Neuronal stem cell (in vitro differentiated cells): ENCODE results near the gene ZNF423.

Experiments
- DNase-seq: peaks from one replicate; pipeline ENCODE4 v3.0.0-alpha.2; 2013; ENCODE audit warnings: low spot score
- H2AFZ ChIP-seq: one replicate; pipeline ENCODE4 v1.6.1; 2013; ENCODE audit warnings: mild to moderate bottlenecking, low read length, inconsistent platforms
- H2AK5ac ChIP-seq: 2 replicates; pipeline ENCODE4 v1.6.1; 2013; ENCODE audit warnings: low read depth, mild to moderate bottlenecking, inconsistent platforms, low read length, moderate library complexity, mixed read lengths
- H2BK120ac ChIP-seq: 2 replicates; pipeline ENCODE4 v1.6.1; 2013; ENCODE audit warnings: low read depth, mild to moderate bottlenecking, inconsistent platforms, low read length, moderate library complexity, mixed read lengths
- H2BK12ac ChIP-seq: one replicate; pipeline ENCODE4 v1.6.1; 2013; ENCODE audit warnings: low read length, inconsistent platforms
- H2BK15ac ChIP-seq: 2 replicates; pipeline ENCODE4 v1.6.1; 2013; ENCODE audit warnings: mild to moderate bottlenecking, low read length, inconsistent platforms, mixed read lengths
- H2BK5ac ChIP-seq: one replicate; pipeline ENCODE4 v1.6.1; 2013; ENCODE audit warnings: inconsistent platforms, mild to moderate bottlenecking, low read length, moderate library complexity
- H3K14ac ChIP-seq: one replicate; pipeline ENCODE4 v1.6.1; 2013; ENCODE audit warnings: low read length, inconsistent platforms
- H3K18ac ChIP-seq: 2 replicates; pipeline ENCODE4 v1.6.1; 2013; ENCODE audit warnings: low read length, inconsistent platforms
- H3K23ac ChIP-seq: 2 replicates; pipeline ENCODE4 v1.6.1; 2013; ENCODE audit warnings: low read depth, mild to moderate bottlenecking, mixed read lengths, low read length, inconsistent platforms; ENCODE audit not compliant: poor library complexity
- H3K27ac ChIP-seq: replicated peaks from 3 replicates; pipeline ENCODE4 v1.5.1; 2013; ENCODE audit warnings: low read length, inconsistent platforms
- H3K27me3 ChIP-seq, 3 experiments: 2 replicates each; pipeline ENCODE4 v1.6.1; 2013; ENCODE audit warnings: low read length in 3 of 3, mild to moderate bottlenecking in 2 of 3, inconsistent platforms in 1 of 3, low read depth in 1 of 3, mixed read lengths in 1 of 3, moderate library complexity in 1 of 3; ENCODE audit not compliant: control insufficient read depth in 3 of 3, insufficient read depth in 3 of 3
- H3K36me3 ChIP-seq, 2 donors: replicated peaks in 1 of 2; 2 replicates each; pipeline ENCODE4 v1.6.1; 2013; ENCODE audit warnings: low read length in 2 of 2; ENCODE audit not compliant: control insufficient read depth in 2 of 2, insufficient read depth in 2 of 2
- H3K4ac ChIP-seq: 2 replicates; pipeline ENCODE4 v1.6.1; 2013; ENCODE audit warnings: inconsistent platforms, mild to moderate bottlenecking, low read length, moderate library complexity
- H3K4me1 ChIP-seq, 2 donors: 1 replicate in 1 of 2; 2 replicates in 1 of 2; pipeline ENCODE4 v1.6.1; 2013; ENCODE audit warnings: low read length in 2 of 2, low read depth in 1 of 2; ENCODE audit not compliant: control insufficient read depth in 2 of 2, insufficient read depth in 1 of 2
- H3K4me2 ChIP-seq: one replicate; pipeline ENCODE4 v1.6.1; 2013; ENCODE audit warnings: mild to moderate bottlenecking, low read length, inconsistent platforms; ENCODE audit not compliant: insufficient read depth, poor library complexity, severe bottlenecking
- H3K4me3 ChIP-seq, 2 donors: 2 replicates each; pipeline ENCODE4 v1.5.1; 2013; ENCODE audit warnings: low read length in 2 of 2, mild to moderate bottlenecking in 2 of 2, inconsistent platforms in 1 of 2, moderate library complexity in 1 of 2
- H3K79me1 ChIP-seq: one replicate; pipeline ENCODE4 v1.6.1; 2013; ENCODE audit warnings: low read depth, mild to moderate bottlenecking, inconsistent platforms, low read length, moderate library complexity
- H3K9ac ChIP-seq: one replicate; pipeline ENCODE4 v1.6.1; 2013; ENCODE audit warnings: mild to moderate bottlenecking, low read depth, low read length, inconsistent platforms; ENCODE audit not compliant: poor library complexity
- H3K9me3 ChIP-seq, 2 donors: replicated peaks in 1 of 2; 2 replicates each; pipeline versions ENCODE3 to v1.6.1; 2013; ENCODE audit warnings: low read length in 2 of 2, mild to moderate bottlenecking in 2 of 2, inconsistent platforms in 1 of 2, low read depth in 1 of 2, mixed read lengths in 1 of 2, moderate library complexity in 1 of 2; ENCODE audit not compliant: control insufficient read depth in 2 of 2, insufficient read depth in 1 of 2
- H4K8ac ChIP-seq: one replicate; pipeline ENCODE4 v1.6.1; 2013; ENCODE audit warnings: low read depth, mild to moderate bottlenecking, inconsistent platforms, low read length, moderate library complexity
- H4K91ac ChIP-seq: one replicate; pipeline ENCODE4 v1.6.1; 2013; ENCODE audit warnings: low read length, low read depth, mild to moderate bottlenecking, inconsistent platforms; ENCODE audit not compliant: poor library complexity
- WGBS, 2 donors: extraction: QIAGEN DNeasy Blood & Tissue Kit; methylation state at CpG; one replicate each; pipeline ENCODE4 v1.1.7; 2013; ENCODE audit warnings: missing lambda C conversion rate in 2 of 2, mixed read lengths in 1 of 2; ENCODE audit not compliant: insufficient read length in 2 of 2, insufficient replicate concordance in 1 of 2; ENCODE audit errors: extremely low coverage in 2 of 2; 5-methylcytosine and 5-hydroxymethylcytosine counted together

The ZNF423 gene

DNA sequence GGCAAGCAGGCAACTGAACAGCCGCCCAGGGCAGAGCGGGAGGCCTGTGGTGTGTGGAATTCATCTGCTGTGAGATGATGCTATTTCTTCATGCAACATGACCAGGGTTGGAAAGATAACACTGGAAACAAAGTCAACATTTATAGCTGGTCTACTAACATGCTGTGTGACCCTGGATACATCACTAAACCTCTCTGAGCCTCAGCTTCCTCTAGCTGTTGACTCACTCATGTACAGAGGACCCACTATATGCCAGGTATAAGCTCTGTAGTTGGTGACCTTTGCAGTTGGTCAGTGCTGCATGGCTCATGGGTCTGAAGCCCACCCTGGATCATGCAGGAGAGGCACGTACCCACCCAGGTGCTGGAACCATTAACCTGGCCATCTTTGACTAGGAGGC, 180.9 kb downstream of the ZNF423 start:
- no peak for DNase-seq
- no peak overlapping the region for H3K9ac ChIP-seq
- no CpG with 5 or more reads among the region's 3 CpGs for WGBS, 2 donors
- no peak overlapping the region for H4K91ac ChIP-seq
- H2AK5ac ChIP-seq: no peak overlapping the region
- no peak overlapping the region for H3K4ac ChIP-seq
- H3K4me3 ChIP-seq: no peak overlapping the region
- H3K4me2 ChIP-seq: no peak overlapping the region
- no peak overlapping the region for H3K14ac ChIP-seq
- no peak overlapping the region for H3K23ac ChIP-seq
- H3K27me3 ChIP-seq: no peaks in the 10 kb centered on the region
- no peak overlapping the region for H2BK5ac ChIP-seq
- peaks cover 3 to 5% of the 10 kb centered on the region in 2 donors for H3K4me1 ChIP-seq
- H2BK12ac ChIP-seq: no peak overlapping the region
- no peak overlapping the region for H3K27ac ChIP-seq
- H2BK120ac ChIP-seq: no peak overlapping the region
- peaks cover 2 to 35% of the 10 kb centered on the region in 2 donors for H3K36me3 ChIP-seq
- no peak overlapping the region for H2AFZ ChIP-seq
- H3K9me3 ChIP-seq: peaks cover under 1 to 7% of the 10 kb centered on the region in 2 donors
- H4K8ac ChIP-seq: no peak overlapping the region
- peaks cover 5% of the 10 kb centered on the region for H3K79me1 ChIP-seq
- no peak overlapping the region for H2BK15ac ChIP-seq
- H3K18ac ChIP-seq: no peak overlapping the region

GRCh38 chr16:49674351-49674851, 181.5 kb downstream of the ZNF423 start:
- Histone ChIP-seq H3K4me3 (no peak overlapping the region), H3K9me3 (peaks cover 0 to 1% of the 10 kb centered on the region in 2 donors), H2BK120ac (no peak overlapping the region), H3K4me1 (peaks cover 3 to 5% of the 10 kb centered on the region in 2 donors), H2BK12ac (no peak overlapping the region), H3K9ac (peak overlapping the region; percentile 33), H2AFZ (no peak overlapping the region), H3K27me3 (no peaks in the 10 kb centered on the region), H3K23ac (no peak overlapping the region), H2BK5ac (no peak overlapping the region), H3K36me3 (peaks cover 1 to 29% of the 10 kb centered on the region in 2 donors), H2AK5ac (no peak overlapping the region), H3K27ac (no peak overlapping the region), H3K4ac (no peak overlapping the region), H4K91ac (no peak overlapping the region), H3K79me1 (peaks cover 5% of the 10 kb centered on the region), H4K8ac (no peak overlapping the region), H3K14ac (no peak overlapping the region), H3K4me2 (no peak overlapping the region), H2BK15ac (no peak overlapping the region), H3K18ac (no peak overlapping the region)
- no peak for DNase-seq
- WGBS, 2 donors: no CpG with 5 or more reads among the region's 15 CpGs

GRCh38 chr16:49673442-49673841, 182.5 kb downstream of the ZNF423 start:
- no CpG with 5 or more reads among the region's 8 CpGs for WGBS, 2 donors
- no peak overlapping the region for H2AFZ ChIP-seq
- H2BK5ac ChIP-seq: no peak overlapping the region
- no peak overlapping the region for H3K18ac ChIP-seq
- peaks cover 5% of the 10 kb centered on the region for H3K79me1 ChIP-seq
- no peak overlapping the region for H3K4ac ChIP-seq
- H2AK5ac ChIP-seq: no peak overlapping the region
- DNase-seq: no peak
- peaks cover 1 to 25% of the 10 kb centered on the region in 2 donors for H3K36me3 ChIP-seq
- no peak overlapping the region for H2BK12ac ChIP-seq
- no peak overlapping the region for H4K91ac ChIP-seq
- H3K4me3 ChIP-seq: no peak overlapping the region
- no peak overlapping the region for H3K9ac ChIP-seq
- peaks cover 3 to 5% of the 10 kb centered on the region in 2 donors for H3K4me1 ChIP-seq
- H3K9me3 ChIP-seq: no peaks in the 10 kb centered on the region
- no peak overlapping the region for H4K8ac ChIP-seq
- H3K27me3 ChIP-seq: no peaks in the 10 kb centered on the region
- no peak overlapping the region for H3K14ac ChIP-seq
- H3K27ac ChIP-seq: no peak overlapping the region
- peak overlapping the region; percentile 6 for H3K23ac ChIP-seq
- no peak overlapping the region for H2BK15ac ChIP-seq
- no peak overlapping the region for H2BK120ac ChIP-seq
- no peak overlapping the region for H3K4me2 ChIP-seq

GRCh38 chr16:49672753-49673152, 183.2 kb downstream of the ZNF423 start:
- DNase-seq: no peak
- WGBS, 2 donors: no CpG with 5 or more reads among the region's 11 CpGs
- H3K18ac ChIP-seq: peak overlapping the region; percentile 21
- no peak overlapping the region for H3K23ac ChIP-seq
- peaks cover 5% of the 10 kb centered on the region for H3K79me1 ChIP-seq
- no peak overlapping the region for H3K4me3 ChIP-seq
- no peak overlapping the region for H2BK120ac ChIP-seq
- peaks cover 1 to 25% of the 10 kb centered on the region in 2 donors for H3K36me3 ChIP-seq
- H2BK12ac ChIP-seq: no peak overlapping the region
- no peak overlapping the region for H3K27ac ChIP-seq
- no peak overlapping the region for H3K14ac ChIP-seq
- no peaks in the 10 kb centered on the region for H3K27me3 ChIP-seq
- H2BK5ac ChIP-seq: no peak overlapping the region
- no peak overlapping the region for H2BK15ac ChIP-seq
- no peak overlapping the region for H3K4ac ChIP-seq
- H2AFZ ChIP-seq: no peak overlapping the region
- H2AK5ac ChIP-seq: peak overlapping the region; percentile 56
- no peak overlapping the region for H3K4me2 ChIP-seq
- H4K8ac ChIP-seq: no peak overlapping the region
- no peaks in the 10 kb centered on the region for H3K9me3 ChIP-seq
- H3K9ac ChIP-seq: no peak overlapping the region
- peaks cover 3 to 5% of the 10 kb centered on the region in 2 donors for H3K4me1 ChIP-seq
- H4K91ac ChIP-seq: no peak overlapping the region
